ENCODE data around the gene ATE1. TPM values are rescaled to one million over a fixed set of nuclear protein-coding genes. Genes with fewer than 3 reads are reported as not detected.

Gene ATE1
- total RNA-seq, 1 experiment from 2014 or later, result 18.7 TPM

DNA sequence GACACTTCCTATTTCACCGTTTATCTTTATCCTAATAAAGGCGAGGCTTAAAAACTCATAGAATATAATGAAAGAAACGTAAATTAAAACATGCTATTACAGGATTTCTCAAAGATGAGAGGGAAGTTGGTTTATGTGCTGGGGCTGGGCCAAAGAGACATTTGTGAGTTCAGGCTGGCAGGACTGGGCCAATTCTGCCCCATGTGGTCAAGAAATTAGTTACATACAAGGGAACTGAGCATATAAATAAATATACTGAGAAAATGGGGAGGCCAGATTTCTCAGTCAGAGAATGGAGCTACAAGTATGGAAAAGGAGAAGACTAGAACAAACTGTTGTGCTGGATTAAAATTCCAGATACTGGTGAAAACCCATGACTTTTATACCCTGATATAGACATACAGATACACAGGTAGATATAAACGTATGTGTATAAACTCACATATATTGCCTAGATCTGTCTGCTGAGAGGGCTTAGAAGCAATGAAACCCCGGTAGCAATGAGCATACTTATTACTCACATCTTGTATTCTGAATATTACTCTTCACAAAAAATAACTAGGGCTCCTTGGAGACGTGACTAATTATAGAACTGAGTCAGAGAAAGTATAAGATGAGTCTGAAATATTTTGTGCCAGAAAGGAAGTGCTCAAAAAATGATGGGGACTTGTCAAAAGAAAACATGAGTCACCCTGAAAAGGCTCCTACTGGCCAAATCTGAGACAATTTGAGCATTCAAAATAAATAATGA, 173.9 kb downstream of the ATE1 start:
- no peak for DNase-seq
- Mint-ChIP-seq H3K9me3 (ENCODE audit: low read depth, unreplicated experiment) (peaks cover 5% of the 10 kb centered on the region), H3K4me1 (ENCODE audit: low read depth, unreplicated experiment) (no peaks in the 10 kb centered on the region), H3K27ac (ENCODE audit: unreplicated experiment) (no peak overlapping the region), H3K36me3 (ENCODE audit: insufficient read depth, unreplicated experiment) (peaks cover 5% of the 10 kb centered on the region), H3K27me3 (ENCODE audit: unreplicated experiment) (no peaks in the 10 kb centered on the region), H3K4me3 (ENCODE audit: low read depth, unreplicated experiment) (no peak overlapping the region)
- TF ChIP-seq, protein P1, sequence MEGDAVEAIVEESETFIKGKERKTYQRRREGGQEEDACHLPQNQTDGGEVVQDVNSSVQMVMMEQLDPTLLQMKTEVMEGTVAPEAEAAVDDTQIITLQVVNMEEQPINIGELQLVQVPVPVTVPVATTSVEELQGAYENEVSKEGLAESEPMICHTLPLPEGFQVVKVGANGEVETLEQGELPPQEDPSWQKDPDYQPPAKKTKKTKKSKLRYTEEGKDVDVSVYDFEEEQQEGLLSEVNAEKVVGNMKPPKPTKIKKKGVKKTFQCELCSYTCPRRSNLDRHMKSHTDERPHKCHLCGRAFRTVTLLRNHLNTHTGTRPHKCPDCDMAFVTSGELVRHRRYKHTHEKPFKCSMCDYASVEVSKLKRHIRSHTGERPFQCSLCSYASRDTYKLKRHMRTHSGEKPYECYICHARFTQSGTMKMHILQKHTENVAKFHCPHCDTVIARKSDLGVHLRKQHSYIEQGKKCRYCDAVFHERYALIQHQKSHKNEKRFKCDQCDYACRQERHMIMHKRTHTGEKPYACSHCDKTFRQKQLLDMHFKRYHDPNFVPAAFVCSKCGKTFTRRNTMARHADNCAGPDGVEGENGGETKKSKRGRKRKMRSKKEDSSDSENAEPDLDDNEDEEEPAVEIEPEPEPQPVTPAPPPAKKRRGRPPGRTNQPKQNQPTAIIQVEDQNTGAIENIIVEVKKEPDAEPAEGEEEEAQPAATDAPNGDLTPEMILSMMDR (IDR thresholded peaks at IDR 0.05; ENCODE audit: unreplicated experiment), result no peak
- BruUV-seq (replicated peaks), result no TSS peak
- intact Hi-C loops (cut with micrococcal nuclease; ENCODE audit: unreplicated experiment), result no loop called here
- CTCF ChIA-PET, result no interaction called here

DNA sequence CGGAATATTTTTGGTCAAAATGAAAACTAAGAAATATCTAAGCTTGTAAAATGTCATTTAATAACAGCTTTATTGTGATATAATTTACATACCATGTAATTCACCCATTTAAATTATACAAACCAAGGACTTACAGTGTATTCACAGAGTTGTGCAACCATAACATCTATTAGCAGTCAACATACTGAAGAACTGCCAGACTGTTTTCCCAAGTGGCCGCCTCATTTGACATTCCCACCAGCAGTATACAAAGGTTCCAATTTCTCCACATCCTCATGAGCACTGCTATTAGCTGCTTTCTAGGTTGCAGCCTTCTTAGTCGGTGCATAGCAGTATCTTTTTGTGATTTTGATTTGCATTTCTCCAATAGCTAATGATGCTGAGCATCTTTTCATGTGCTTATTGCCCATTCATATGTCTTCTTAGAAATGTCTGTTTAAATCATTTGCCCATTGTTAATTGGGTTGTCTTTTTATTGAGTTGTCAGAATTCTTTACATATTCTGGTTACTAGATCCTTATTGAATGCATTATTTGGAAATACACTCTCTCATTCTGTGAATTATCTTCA, 176.6 kb downstream of the ATE1 start:
- CTCF ChIA-PET, result no interaction called here
- intact Hi-C loops (cut with micrococcal nuclease; ENCODE audit: unreplicated experiment), result no loop called here
- TF ChIP-seq, protein P1 (IDR thresholded peaks at IDR 0.05; ENCODE audit: unreplicated experiment), result no peak
- no peak for DNase-seq
- no peaks in the 10 kb centered on the region for H3K4me1 Mint-ChIP-seq (ENCODE audit: low read depth, unreplicated experiment)
- peaks cover under 1% of the 10 kb centered on the region for H3K36me3 Mint-ChIP-seq (ENCODE audit: insufficient read depth, unreplicated experiment)
- H3K27me3 Mint-ChIP-seq (ENCODE audit: unreplicated experiment), result no peaks in the 10 kb centered on the region
- no peak overlapping the region for H3K4me3 Mint-ChIP-seq (ENCODE audit: low read depth, unreplicated experiment)
- no TSS peak for BruUV-seq (replicated peaks)
- no peak overlapping the region for H3K27ac Mint-ChIP-seq (ENCODE audit: unreplicated experiment)
- peaks cover 2% of the 10 kb centered on the region for H3K9me3 Mint-ChIP-seq (ENCODE audit: low read depth, unreplicated experiment)

DNA sequence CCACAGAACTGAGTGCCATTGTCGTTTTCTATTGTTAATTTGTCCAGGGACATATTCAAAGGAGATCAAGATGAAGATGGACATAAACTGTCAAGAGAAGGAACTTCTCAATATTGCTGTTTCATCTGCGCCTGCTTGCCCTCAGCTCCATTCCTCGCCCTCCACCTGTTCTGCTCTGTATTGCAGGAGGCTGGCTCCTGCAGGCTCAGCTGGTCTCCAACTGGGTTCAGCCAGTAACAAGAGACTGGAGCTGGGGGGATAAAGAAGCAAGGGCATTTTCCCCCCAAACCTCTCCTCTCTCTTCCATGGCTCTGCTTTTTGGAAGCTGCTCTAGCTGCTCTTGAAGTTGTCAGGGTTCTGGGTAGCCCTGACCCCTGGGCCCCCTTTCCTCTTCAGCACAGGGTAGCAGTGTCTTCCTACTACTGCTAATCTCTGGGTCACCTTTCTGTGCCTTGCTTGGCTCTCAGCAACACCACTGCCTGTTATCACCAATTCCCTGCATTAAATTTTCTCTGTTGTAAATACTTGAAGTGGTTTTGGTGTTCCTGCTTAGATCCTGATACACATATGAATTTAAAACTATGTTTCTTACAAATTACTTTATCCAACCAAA, 180.6 kb downstream of the ATE1 start:
- intact Hi-C loops (cut with micrococcal nuclease; ENCODE audit: unreplicated experiment), result no loop called here

DNA sequence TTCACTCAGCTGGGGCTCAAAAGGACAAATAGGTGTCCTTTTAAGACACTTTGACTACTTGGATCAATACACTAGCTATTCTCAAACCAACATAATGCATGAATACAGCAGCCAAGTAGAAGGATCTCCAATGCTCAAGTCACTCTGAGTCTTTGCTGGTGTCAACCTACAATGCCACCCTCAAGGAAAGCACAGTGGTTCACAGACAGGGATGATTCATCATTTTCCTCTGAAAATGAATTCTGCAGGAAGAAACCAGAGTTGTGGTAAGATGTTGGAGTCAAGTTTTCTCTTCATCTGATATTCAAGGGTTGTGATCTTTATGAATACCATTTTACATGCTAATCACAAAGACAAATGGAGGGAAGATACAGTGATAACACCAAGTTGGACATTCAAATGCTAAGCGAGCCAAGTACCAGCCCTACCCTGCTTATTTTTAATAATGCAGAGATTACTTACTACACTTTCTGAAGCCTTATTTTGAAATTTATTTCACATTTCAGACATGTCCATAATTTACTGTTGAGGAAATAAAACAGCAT, 186.5 kb downstream of the ATE1 start:
- no peaks in the 10 kb centered on the region for H3K36me3 Mint-ChIP-seq (ENCODE audit: insufficient read depth, unreplicated experiment)
- intact Hi-C loops (cut with micrococcal nuclease; ENCODE audit: unreplicated experiment), result no loop called here

More for the DNA sequence above, 180.6 kb downstream of the ATE1 start:
- TF ChIP-seq, protein P1 (IDR thresholded peaks at IDR 0.05; ENCODE audit: unreplicated experiment), result no peak
- BruUV-seq (replicated peaks), result no TSS peak
- no peak for DNase-seq
- no peaks in the 10 kb centered on the region for H3K27me3 Mint-ChIP-seq (ENCODE audit: unreplicated experiment)
- H3K4me1 Mint-ChIP-seq (ENCODE audit: low read depth, unreplicated experiment), result no peaks in the 10 kb centered on the region
- H3K4me3 Mint-ChIP-seq (ENCODE audit: low read depth, unreplicated experiment), result no peak overlapping the region
- H3K27ac Mint-ChIP-seq (ENCODE audit: unreplicated experiment), result no peak overlapping the region
- CTCF ChIA-PET, result no interaction called here
- H3K36me3 Mint-ChIP-seq (ENCODE audit: insufficient read depth, unreplicated experiment), result no peaks in the 10 kb centered on the region
- H3K9me3 Mint-ChIP-seq (ENCODE audit: low read depth, unreplicated experiment), result no peaks in the 10 kb centered on the region

More for the DNA sequence above, 186.5 kb downstream of the ATE1 start:
- DNase-seq, result no peak
- no peak overlapping the region for H3K4me3 Mint-ChIP-seq (ENCODE audit: low read depth, unreplicated experiment)
- CTCF ChIA-PET, result no interaction called here
- BruUV-seq (replicated peaks), result no TSS peak
- TF ChIP-seq, protein P1 (IDR thresholded peaks at IDR 0.05; ENCODE audit: unreplicated experiment), result no peak
- H3K9me3 Mint-ChIP-seq (ENCODE audit: low read depth, unreplicated experiment), result no peaks in the 10 kb centered on the region
- H3K27ac Mint-ChIP-seq (ENCODE audit: unreplicated experiment), result no peak overlapping the region
- no peaks in the 10 kb centered on the region for H3K4me1 Mint-ChIP-seq (ENCODE audit: low read depth, unreplicated experiment)
- no peaks in the 10 kb centered on the region for H3K27me3 Mint-ChIP-seq (ENCODE audit: unreplicated experiment)

Measured in Calu3 (cell line).